Liver (tissue), 9 donors: ENCODE results near the gene LY86. TPM values are rescaled to one million over a fixed set of nuclear protein-coding genes. Genes with fewer than 3 reads are reported as not detected.

Source experiments
- DNase-seq: peaks from one replicate; pipeline ENCODE4 v3.0.0-alpha.2; 2017; ENCODE audit warnings: low spot score
- H3K27ac ChIP-seq, 2 donors: one replicate each; pipeline ENCODE4 v1.7.0; 2013; ENCODE audit warnings: inconsistent platforms in 2 of 2, low read length in 2 of 2, control low read depth in 1 of 2, low read depth in 1 of 2, mild to moderate bottlenecking in 1 of 2
- H3K27me3 ChIP-seq, 4 donors: one replicate each; pipeline versions ENCODE4 v1.6.1 to v1.7.0; 2013; ENCODE audit warnings: low read length in 3 of 4, inconsistent platforms in 1 of 4, mild to moderate bottlenecking in 1 of 4, moderate library complexity in 1 of 4; ENCODE audit not compliant: control insufficient read depth in 4 of 4, insufficient read depth in 4 of 4
- H3K36me3 ChIP-seq, 4 donors: one replicate each; pipeline versions ENCODE4 v1.6.1 to v1.7.0; 2013; ENCODE audit warnings: low read length in 3 of 4, mild to moderate bottlenecking in 3 of 4, low read depth in 1 of 4, moderate library complexity in 1 of 4; ENCODE audit not compliant: control insufficient read depth in 4 of 4, insufficient read depth in 3 of 4
- H3K4me1 ChIP-seq, 4 donors: one replicate each; pipeline versions ENCODE4 v1.6.1 to v1.7.0; 2013; ENCODE audit warnings: low read length in 3 of 4, mild to moderate bottlenecking in 3 of 4, moderate library complexity in 1 of 4; ENCODE audit not compliant: control insufficient read depth in 4 of 4, insufficient read depth in 4 of 4
- H3K4me3 ChIP-seq, 3 donors: one replicate each; pipeline versions ENCODE4 v1.6.1 to v1.7.0; 2013; ENCODE audit warnings: low read length in 3 of 3, control low read depth in 1 of 3, low read depth in 1 of 3, mild to moderate bottlenecking in 1 of 3
- H3K9ac ChIP-seq, 2 donors: one replicate each; pipeline ENCODE4 v1.7.0; 2013; ENCODE audit warnings: low read length in 2 of 2, mild to moderate bottlenecking in 2 of 2, moderate library complexity in 2 of 2, control low read depth in 1 of 2, low read depth in 1 of 2
- H3K9me3 ChIP-seq, 4 donors: one replicate each; pipeline versions ENCODE4 v1.6.1 to v1.7.0; 2013; ENCODE audit warnings: low read length in 3 of 4; ENCODE audit not compliant: control insufficient read depth in 4 of 4
- ATF3 ChIP-seq: IDR thresholded peaks from 2 replicates; pipeline ENCODE4 v1.6.1; 2016; ENCODE audit warnings: antibody characterized with exemption
- CTCF ChIP-seq: fragments of 150-350 bp; IDR thresholded peaks from 2 replicates; pipeline ENCODE4 v1.5.1; 2017; ENCODE audit warnings: improper control_type of control experiment, low read depth, low read length; ENCODE audit not compliant: missing input control
- EGR1 ChIP-seq, 2 donors: IDR thresholded peaks; 2 replicates each; pipeline ENCODE4 v1.6.1; 2016 to 2018; ENCODE audit warnings: antibody characterized with exemption in 2 of 2, low read depth in 2 of 2
- FOXA1 ChIP-seq: IDR thresholded peaks from 2 replicates; pipeline ENCODE4 v1.6.1; 2016; ENCODE audit warnings: antibody characterized with exemption
- FOXA2 ChIP-seq: IDR thresholded peaks from 2 replicates; pipeline ENCODE4 v1.6.1; 2016; ENCODE audit warnings: antibody characterized with exemption
- GABPA ChIP-seq, 2 donors: IDR thresholded peaks in 1 of 2; conservative IDR thresholded peaks in 1 of 2; 2 replicates each; pipeline ENCODE4 v1.6.1; 2016; ENCODE audit warnings: antibody characterized with exemption in 2 of 2, mild to moderate bottlenecking in 1 of 2, moderate library complexity in 1 of 2
- HNF4A ChIP-seq, 2 donors: conservative IDR thresholded peaks; 2 replicates each; pipeline ENCODE4 v1.6.1; 2016; ENCODE audit warnings: antibody characterized with exemption in 2 of 2, mild to moderate bottlenecking in 2 of 2
- HNF4G ChIP-seq: IDR thresholded peaks from 2 replicates; pipeline ENCODE4 v1.6.1; 2016; ENCODE audit warnings: antibody characterized with exemption
- JUND ChIP-seq, 2 donors: IDR thresholded peaks; 2 replicates each; pipeline ENCODE4 v1.6.1; 2016; ENCODE audit warnings: antibody characterized with exemption in 2 of 2
- MAX ChIP-seq: IDR thresholded peaks from 2 replicates; pipeline ENCODE4 v1.6.1; 2016; ENCODE audit warnings: antibody characterized with exemption
- NR2F2 ChIP-seq: IDR thresholded peaks from 2 replicates; pipeline ENCODE4 v1.6.1; 2016; ENCODE audit warnings: antibody characterized with exemption
- RAD21 ChIP-seq, 2 donors: IDR thresholded peaks; 2 replicates each; pipeline ENCODE4 v1.6.1; 2016; ENCODE audit warnings: antibody characterized with exemption in 2 of 2, mild to moderate bottlenecking in 2 of 2
- REST ChIP-seq: IDR thresholded peaks from 2 replicates; pipeline ENCODE4 v1.6.1; 2016; ENCODE audit warnings: antibody characterized with exemption, mild to moderate bottlenecking
- RXRA ChIP-seq, 2 donors: IDR thresholded peaks; 2 replicates each; pipeline ENCODE4 v1.6.1; 2017 to 2018; ENCODE audit warnings: antibody characterized with exemption in 2 of 2, mild to moderate bottlenecking in 1 of 2
- SP1 ChIP-seq: IDR thresholded peaks from 2 replicates; pipeline ENCODE4 v1.6.1; 2018; ENCODE audit warnings: antibody characterized with exemption, mild to moderate bottlenecking
- TAF1 ChIP-seq: conservative IDR thresholded peaks from 2 replicates; pipeline ENCODE4 v1.6.1; 2016; ENCODE audit warnings: antibody characterized with exemption, mild to moderate bottlenecking
- YY1 ChIP-seq: IDR thresholded peaks from 2 replicates; pipeline ENCODE4 v1.6.1; 2016; ENCODE audit warnings: antibody characterized with exemption, mild to moderate bottlenecking
- ZBTB33 ChIP-seq: IDR thresholded peaks from 2 replicates; pipeline ENCODE4 v1.6.1; 2016; ENCODE audit warnings: antibody characterized with exemption
- polyA plus RNA-seq, 2 donors: library from polyadenylated mRNA; stranded (reverse) in 1 of 2; unstranded in 1 of 2; fragments of 200-250 nt in 1 of 2; fragments of >200 nt in 1 of 2; fragmentation: Nextera tagmentation in 1 of 2; extraction: Ambion mirVana in 1 of 2; gene quantifications; one replicate each; pipeline versions ENCODE4 v1.2.1 to v1.2.3, GENCODE V29; 2013 to 2015
- total RNA-seq, 2 donors: library from RNA; depleted of rRNA; stranded (reverse); fragments of >200 nt; gene quantifications; one replicate each; pipeline ENCODE4 v1.2.3, GENCODE V29; 2014
- donor health status: healthy.
- donor health status: healthy.
- donor health status: healthy.
- donor health status: healthy.
- donor health status: healthy.

LY86 gene
- total and polyA plus RNA-seq, 4 donors: 1.4 to 7.8 (median 3.7) TPM

GRCh38 chr6:6650839-6651238 lies 62.3 kb downstream of the LY86 start:
- TF ChIP-seq RXRA (IDR thresholded peaks at IDR 0.05) (no peak), EGR1 (IDR thresholded peaks at IDR 0.05; ENCODE audit: low read depth in 2 of 2) (no peak), REST (no peak), TAF1 (no peak), JUND (IDR thresholded peaks at IDR 0.05) (no peak), ZBTB33 (no peak), CTCF (no peak), NR2F2 (no peak), HNF4A (conservative IDR thresholded peaks at IDR 0.05) (no peak), HNF4G (no peak), RAD21 (IDR thresholded peaks at IDR 0.05) (no peak), FOXA2 (no peak), FOXA1 (no peak), MAX (no peak), ATF3 (no peak), SP1 (no peak), GABPA (IDR thresholded peaks at IDR 0.05 in 1 of 2, conservative IDR thresholded peaks at IDR 0.05 in 1 of 2) (no peak), YY1 (no peak)
- Histone ChIP-seq H3K36me3 (no peaks in the 10 kb centered on the region), H3K27me3 (no peaks in the 10 kb centered on the region), H3K27ac (no peak overlapping the region), H3K4me3 (no peak overlapping the region), H3K9ac (no peak overlapping the region), H3K4me1 (no peaks in the 10 kb centered on the region), H3K9me3 (no peaks in the 10 kb centered on the region)
- DNase-seq: no peak

- Histone ChIP-seq H3K36me3 (no peaks in the 10 kb centered on the region), H3K9ac (no peak overlapping the region), H3K4me3 (no peak overlapping the region), H3K9me3 (no peaks in the 10 kb centered on the region), H3K4me1 (no peaks in the 10 kb centered on the region), H3K27ac (no peak overlapping the region), H3K27me3 (no peaks in the 10 kb centered on the region)
- DNase-seq: no peak
- TF ChIP-seq YY1: no peak
These were observed 62.8 kb downstream of the LY86 start for GRCh38 chr6:6651335-6651734.
